Measurements from ENCODE around the gene KIFAP3.

KIFAP3 gene

GRCh38 chr1:169995993-169996392, 78.5 kb downstream of the KIFAP3 start:
- DNase-seq (ENCODE audit: extremely low spot score), result no peak
- POLR2A ChIA-PET, result no interaction called here
- CTCF ChIA-PET, result interaction anchor here (1.2 kb wide), 1 partner anchor 14 kb away, joined by 3 read pairs; no protein-coding TSS in a partner anchor
- TF ChIP-seq CTCF (IDR thresholded peaks at IDR 0.05; ENCODE audit: control extremely low read depth, extremely low read depth, low read depth, missing control alignments), result no peak

GRCh38 chr1:169989246-169989645, 85.2 kb downstream of the KIFAP3 start:
- no peak for DNase-seq (ENCODE audit: extremely low spot score)
- no peak for TF ChIP-seq CTCF (IDR thresholded peaks at IDR 0.05; ENCODE audit: control extremely low read depth, extremely low read depth, low read depth, missing control alignments)
- ChIA-PET POLR2A (no interaction called here), CTCF (no interaction called here)

GRCh38 chr1:169985757-169986156, 88.7 kb downstream of the KIFAP3 start:
- POLR2A ChIA-PET, result no interaction called here
- CTCF ChIA-PET, result interaction anchor here (1.2 kb wide), 1 partner anchor 9 kb away, joined by 3 read pairs; no protein-coding TSS in a partner anchor
- DNase-seq (ENCODE audit: extremely low spot score), result no peak
- no peak for TF ChIP-seq CTCF (IDR thresholded peaks at IDR 0.05; ENCODE audit: control extremely low read depth, extremely low read depth, low read depth, missing control alignments)

- POLR2A ChIA-PET, result no interaction called here
- no peak for TF ChIP-seq CTCF (IDR thresholded peaks at IDR 0.05; ENCODE audit: control extremely low read depth, extremely low read depth, low read depth, missing control alignments)
- CTCF ChIA-PET, result no interaction called here
- no peak for DNase-seq (ENCODE audit: extremely low spot score)
Measured at GRCh38 chr1:169974067-169974466, 100.4 kb downstream of the KIFAP3 start.

GRCh38 chr1:169970114-169970513, 104.4 kb downstream of the KIFAP3 start:
- DNase-seq (ENCODE audit: extremely low spot score), result no peak
- ChIA-PET POLR2A (interaction anchor here (0.6 kb wide), 1 partner anchor 13 kb away, joined by 3 read pairs; no protein-coding TSS in a partner anchor), CTCF (no interaction called here)
- TF ChIP-seq CTCF (IDR thresholded peaks at IDR 0.05; ENCODE audit: control extremely low read depth, extremely low read depth, low read depth, missing control alignments), result no peak

- DNase-seq (ENCODE audit: extremely low spot score), result no peak
- CTCF ChIA-PET, result interaction anchor here (1.2 to 1.6 kb wide), 4 partner anchors 8 to 41 kb away, joined by 3 to 6 read pairs (median 4); no protein-coding TSS in a partner anchor
- POLR2A ChIA-PET, result no interaction called here
- no peak for TF ChIP-seq CTCF (IDR thresholded peaks at IDR 0.05; ENCODE audit: control extremely low read depth, extremely low read depth, low read depth, missing control alignments)
Measured at GRCh38 chr1:169968174-169968573, 106.3 kb downstream of the KIFAP3 start.

GRCh38 chr1:169964206-169964605, 110.3 kb downstream of the KIFAP3 start:
- DNase-seq (ENCODE audit: extremely low spot score), result no peak
- TF ChIP-seq CTCF (IDR thresholded peaks at IDR 0.05; ENCODE audit: control extremely low read depth, extremely low read depth, low read depth, missing control alignments), result no peak
- POLR2A ChIA-PET, result no interaction called here
- CTCF ChIA-PET, result interaction anchor here (1.0 kb wide), 1 partner anchor 8 kb away, joined by 4 read pairs; no protein-coding TSS in a partner anchor
